ENCODE measurements around the gene TUBD1. TPM values are rescaled to one million over a fixed set of nuclear protein-coding genes. Genes with fewer than 3 reads are reported as not detected.
"Not testable (repeated sequence)": the region's sequence is repeated elsewhere in the genome, so short reads cannot be mapped to it uniquely, and the experiment has no call there.

The TUBD1 gene
- total RNA-seq, 2 experiments from 2014 or later, result 12.3 to 13.8 TPM

DNA sequence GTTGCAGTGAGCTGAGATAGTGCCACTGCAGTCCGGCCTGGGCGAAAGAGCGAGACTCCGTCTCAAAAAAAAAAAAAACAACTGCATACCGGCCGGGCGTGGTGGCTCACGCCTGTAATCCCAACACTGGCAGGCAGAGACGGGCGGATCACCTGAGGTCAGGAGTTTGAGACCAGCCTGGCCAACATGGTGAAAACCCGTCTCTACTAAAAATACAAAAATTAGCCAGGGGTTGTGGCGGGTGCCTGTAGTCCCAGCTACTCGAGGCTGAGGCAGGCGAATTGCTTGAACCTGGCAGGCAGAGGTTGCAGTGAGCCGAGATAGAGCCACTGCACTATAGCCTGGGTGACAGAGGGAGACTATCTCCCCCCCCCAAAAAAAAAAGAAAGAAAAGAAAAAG, 42.4 kb downstream of the TUBD1 start:
- H3K27ac Mint-ChIP-seq; H3K4me3 Mint-ChIP-seq; H3K27me3 Mint-ChIP-seq; H3K36me3 Mint-ChIP-seq (ENCODE audit: low read depth); POLR2A ChIA-PET; H3K9me3 Mint-ChIP-seq; DNase-seq: not testable (repeated sequence)
- CTCF ChIA-PET, result interaction anchor here (0.6 to 1.2 kb wide), 2 partner anchors 9 to 53 kb away, joined by 3 read pairs; no protein-coding TSS in a partner anchor
- peaks cover 70% of the 10 kb centered on the region for H3K4me1 Mint-ChIP-seq

DNA sequence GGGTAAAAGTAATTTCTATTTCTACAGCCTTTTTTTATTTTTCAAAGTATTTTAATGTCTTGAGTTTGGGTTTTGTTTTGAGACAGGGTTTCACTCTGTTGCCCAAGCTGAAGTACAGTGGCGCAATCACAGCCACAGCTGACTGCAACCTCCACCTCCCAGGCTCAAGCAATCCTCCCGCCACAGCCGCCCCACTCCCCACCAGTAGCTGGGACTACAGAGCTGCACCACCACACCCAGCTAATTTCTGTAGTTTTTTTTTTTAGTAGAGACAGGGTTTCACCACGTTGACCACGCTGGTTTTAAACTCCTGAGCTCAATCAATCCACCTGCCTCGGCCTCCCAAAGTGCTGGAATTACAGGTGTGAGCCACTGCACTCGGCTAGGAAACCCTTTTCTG, 44.0 kb downstream of the TUBD1 start:
- CTCF ChIA-PET, result interaction anchor here (0.6 to 1.4 kb wide), 10 partner anchors 10 to 716 kb away, joined by 3 to 6 read pairs (median 3); no protein-coding TSS in a partner anchor
- Mint-ChIP-seq H3K4me1 (peaks cover 73% of the 10 kb centered on the region), H3K4me3 (peak overlapping the region; percentile 4), H3K27me3 (no peaks in the 10 kb centered on the region), H3K9me3 (peaks cover 3% of the 10 kb centered on the region), H3K27ac (peak overlapping the region; percentile 85), H3K36me3 (ENCODE audit: low read depth) (peaks cover 8% of the 10 kb centered on the region)
- POLR2A ChIA-PET, result interaction anchor here (1.3 kb wide), 1 partner anchor 19 kb away, joined by 5 read pairs; no protein-coding TSS in a partner anchor
- peak; percentile 60 for DNase-seq

DNA sequence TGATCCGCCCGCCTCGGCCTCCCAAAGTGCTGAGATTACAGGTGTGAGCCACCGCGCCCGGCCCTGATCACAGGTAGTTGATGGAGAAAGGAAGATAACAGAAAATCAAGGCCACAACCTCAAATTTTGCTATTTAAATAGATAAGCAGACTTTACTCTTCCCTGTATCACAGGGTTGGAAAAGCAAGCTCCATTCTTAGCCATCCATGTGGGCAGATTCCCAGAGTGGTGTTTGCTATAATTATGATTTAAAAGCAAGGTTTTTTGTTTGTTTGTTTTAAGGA, 44.4 kb downstream of the TUBD1 start:
- Mint-ChIP-seq H3K27me3 (no peaks in the 10 kb centered on the region), H3K9me3 (peaks cover 3% of the 10 kb centered on the region), H3K36me3 (ENCODE audit: low read depth) (peaks cover 12% of the 10 kb centered on the region), H3K4me1 (peaks cover 74% of the 10 kb centered on the region), H3K27ac (peak overlapping the region; percentile 85), H3K4me3 (no peak overlapping the region)
- POLR2A ChIA-PET, result interaction anchor here (1.3 kb wide), 1 partner anchor 19 kb away, joined by 5 read pairs; no protein-coding TSS in a partner anchor
- CTCF ChIA-PET, result interaction anchor here (0.6 to 1.4 kb wide), 10 partner anchors 10 to 716 kb away, joined by 3 to 6 read pairs (median 3); no protein-coding TSS in a partner anchor
- DNase-seq, result no peak

DNA sequence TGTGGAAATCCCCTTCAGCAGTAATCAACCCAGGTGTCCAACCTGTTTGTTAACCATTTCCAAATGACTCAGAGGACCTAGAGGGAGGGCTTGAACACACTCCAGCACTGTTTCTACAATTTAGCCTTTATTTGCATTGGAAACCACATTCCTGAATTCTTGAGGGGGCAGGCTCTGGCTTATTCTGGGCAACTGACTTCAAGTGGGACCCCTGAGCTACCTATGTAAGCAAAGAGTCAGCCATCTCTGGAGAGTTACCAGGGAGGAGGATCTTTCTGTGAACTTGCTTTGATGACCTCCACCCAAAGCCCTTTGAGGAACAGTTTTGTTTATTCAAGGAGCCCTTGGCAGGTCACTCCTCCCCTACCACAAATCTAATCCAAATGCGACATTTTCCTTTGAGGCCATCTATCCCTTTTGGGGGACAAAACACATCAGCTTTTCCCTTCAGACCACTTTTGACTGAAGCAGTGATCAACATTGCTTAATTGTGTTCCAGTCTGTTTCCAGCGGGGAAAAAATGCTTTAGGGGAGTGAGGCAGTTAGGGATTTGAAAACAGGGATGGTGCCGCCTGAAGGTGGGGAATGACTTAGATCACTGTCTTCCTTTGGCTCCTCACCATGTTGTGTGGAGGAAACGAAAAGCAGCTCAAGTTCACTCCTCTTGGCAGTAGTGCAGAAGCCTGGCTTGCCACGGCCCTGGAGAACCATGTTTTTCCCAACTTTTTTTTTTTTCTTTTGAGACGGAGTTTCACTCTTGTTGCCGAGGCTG, 46.2 kb downstream of the TUBD1 start:
- peak overlapping the region; percentile 85 for H3K27ac Mint-ChIP-seq
- DNase-seq, result peak; percentile 31
- CTCF ChIA-PET, result interaction anchor here (0.6 to 1.6 kb wide), 6 partner anchors 8 to 430 kb away, joined by 3 to 6 read pairs (median 4); no protein-coding TSS in a partner anchor

DNA sequence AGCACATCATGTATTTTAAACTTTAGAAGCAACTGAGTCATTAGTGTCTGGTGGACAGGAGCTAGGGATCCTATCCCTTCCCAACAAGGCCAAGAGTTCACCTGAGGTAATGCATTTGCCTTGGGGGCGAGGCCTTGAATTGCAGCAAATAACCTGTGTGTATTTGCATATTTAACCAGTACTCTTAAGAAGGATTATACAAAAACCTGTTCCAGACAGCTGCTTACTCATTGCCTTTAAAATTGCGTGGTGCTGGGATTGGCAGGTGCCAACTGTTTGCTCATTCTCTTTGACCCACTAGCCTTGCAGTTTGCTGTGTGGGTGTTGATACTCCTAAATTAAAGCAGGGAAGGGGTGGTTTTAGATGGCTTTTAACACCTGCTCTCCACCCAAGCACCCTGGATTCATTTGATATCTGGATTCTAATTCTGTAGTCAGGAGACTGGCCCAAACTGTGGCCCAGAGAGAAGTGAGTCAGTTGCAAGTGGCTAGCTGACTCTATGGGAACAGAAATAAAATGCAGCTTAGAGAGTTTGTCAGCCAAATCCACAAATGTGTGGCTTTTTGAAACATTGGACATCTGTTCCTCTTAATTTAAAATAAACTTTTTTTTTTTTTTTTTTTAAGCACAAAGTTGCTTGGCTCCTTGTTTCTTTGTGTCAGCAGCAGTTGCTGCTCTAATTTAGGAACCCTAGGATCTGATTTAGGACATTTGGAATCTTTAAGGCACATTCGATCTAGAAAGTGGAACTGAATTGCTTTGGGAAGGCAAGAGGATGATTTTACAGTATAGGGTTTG, 46.9 kb downstream of the TUBD1 start:
- Mint-ChIP-seq H3K4me3 (no peak overlapping the region), H3K4me1 (peaks cover 74% of the 10 kb centered on the region), H3K27ac (peak overlapping the region; percentile 85), H3K27me3 (no peaks in the 10 kb centered on the region), H3K36me3 (ENCODE audit: low read depth) (peaks cover 35% of the 10 kb centered on the region), H3K9me3 (no peaks in the 10 kb centered on the region)
- ChIA-PET CTCF (interaction anchor here (0.6 to 1.2 kb wide), 5 partner anchors 13 to 1567 kb away, joined by 3 to 6 read pairs (median 3); no protein-coding TSS in a partner anchor), POLR2A (interaction anchor here (0.5 to 0.7 kb wide), 3 partner anchors 19 to 227 kb away, joined by 3 to 5 read pairs (median 5); no protein-coding TSS in a partner anchor)
- peak; percentile 22 for DNase-seq

More for the DNA sequence above, 46.2 kb downstream of the TUBD1 start:
- no peaks in the 10 kb centered on the region for H3K27me3 Mint-ChIP-seq
- H3K4me3 Mint-ChIP-seq, result no peak overlapping the region
- POLR2A ChIA-PET, result interaction anchor here (0.5 to 0.8 kb wide), 5 partner anchors 9 to 159 kb away, joined by 3 to 7 read pairs (median 3); no protein-coding TSS in a partner anchor
- H3K4me1 Mint-ChIP-seq, result peaks cover 72% of the 10 kb centered on the region
- H3K9me3 Mint-ChIP-seq, result no peaks in the 10 kb centered on the region
- H3K36me3 Mint-ChIP-seq (ENCODE audit: low read depth), result peaks cover 27% of the 10 kb centered on the region

DNA sequence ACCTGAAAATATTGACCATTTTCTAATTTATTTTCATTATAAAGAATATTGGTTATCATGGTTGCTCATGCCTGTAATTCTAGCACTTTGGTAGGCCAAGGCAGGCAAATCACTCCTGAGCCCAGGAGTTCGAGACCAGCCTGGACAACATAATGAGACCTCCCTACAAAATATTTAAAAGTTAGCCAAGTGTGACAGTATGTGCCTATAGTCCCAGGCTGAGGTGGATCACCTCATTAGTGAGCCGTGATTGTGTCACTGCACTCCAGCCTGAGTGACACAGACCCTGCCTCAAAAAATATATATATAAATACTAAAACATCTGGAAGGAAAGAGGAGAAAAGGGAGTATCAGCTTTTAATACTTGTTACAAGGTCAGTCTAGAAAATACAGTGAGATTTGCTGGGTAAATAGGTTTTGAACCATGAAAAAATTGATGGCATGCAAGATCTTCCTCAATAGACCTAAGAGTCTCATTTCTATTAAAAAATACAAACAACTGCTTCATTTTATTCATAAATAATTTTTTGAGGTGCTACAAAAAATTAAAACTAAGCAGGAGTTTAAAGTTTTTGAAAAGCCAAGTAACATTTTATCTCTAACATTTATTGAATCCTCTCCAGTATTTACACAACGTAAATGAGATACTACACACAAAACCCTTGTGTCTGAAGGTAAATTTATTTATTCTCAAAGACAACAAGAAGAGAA, 47.7 kb downstream of the TUBD1 start:
- Mint-ChIP-seq H3K27ac (peak overlapping the region; percentile 85), H3K4me3 (no peak overlapping the region), H3K36me3 (ENCODE audit: low read depth) (peaks cover 42% of the 10 kb centered on the region), H3K27me3 (no peaks in the 10 kb centered on the region), H3K9me3 (no peaks in the 10 kb centered on the region), H3K4me1 (peaks cover 77% of the 10 kb centered on the region)
- DNase-seq, result no peak
- POLR2A ChIA-PET, result interaction anchor here (0.7 kb wide), 1 partner anchor 226 kb away, joined by 5 read pairs; no protein-coding TSS in a partner anchor
- CTCF ChIA-PET, result no interaction called here

DNA sequence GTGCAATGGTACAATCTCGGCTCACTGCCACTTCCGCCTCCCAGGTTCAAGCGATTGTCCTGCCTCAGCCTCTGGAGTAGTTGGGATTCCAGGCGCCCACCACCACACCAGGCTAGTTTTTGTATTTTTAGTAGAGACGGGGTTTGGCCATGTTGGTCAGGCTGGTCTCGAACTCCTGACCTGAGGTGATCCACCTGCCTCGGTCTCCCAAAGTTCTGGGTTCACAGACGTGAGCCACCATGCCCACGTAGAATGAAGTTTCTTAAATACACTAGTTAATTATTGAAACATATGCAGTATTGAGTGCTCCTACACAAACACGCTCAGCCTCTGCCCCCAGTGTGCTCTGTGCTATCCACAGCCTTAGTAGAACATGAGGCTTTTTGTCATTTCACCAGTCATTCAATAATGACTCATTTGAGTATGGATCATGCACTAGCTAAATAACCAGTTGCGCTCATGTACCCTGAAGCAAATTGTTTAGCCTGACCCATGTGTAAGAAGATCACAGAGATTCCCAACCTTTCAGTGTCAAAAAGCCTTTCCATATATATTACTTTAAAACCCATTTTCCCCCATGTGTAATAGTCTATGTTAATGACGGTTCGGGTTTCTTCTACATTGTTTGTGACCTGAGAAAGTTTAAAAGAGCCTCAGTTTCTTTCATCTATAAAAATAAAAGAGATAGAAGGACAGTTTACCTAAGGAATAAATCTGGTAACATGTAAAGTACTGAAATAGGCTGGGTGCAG, 49.7 kb downstream of the TUBD1 start:
- ChIA-PET CTCF (interaction anchor here (0.6 to 1.9 kb wide), 5 partner anchors 57 to 1160 kb away, joined by 3 to 6 read pairs (median 4); no protein-coding TSS in a partner anchor), POLR2A (interaction anchor here (0.6 to 7.8 kb wide), 9 partner anchors 10 to 205 kb away, joined by 3 to 120 read pairs (median 5); no protein-coding TSS in a partner anchor)
- peaks cover 60% of the 10 kb centered on the region for H3K4me1 Mint-ChIP-seq
- H3K9me3 Mint-ChIP-seq, result no peaks in the 10 kb centered on the region
- peak overlapping the region; percentile 93 for H3K4me3 Mint-ChIP-seq
- no peak for DNase-seq
- H3K27ac Mint-ChIP-seq, result peak overlapping the region; percentile 98
- H3K36me3 Mint-ChIP-seq (ENCODE audit: low read depth), result peaks cover 62% of the 10 kb centered on the region
- H3K27me3 Mint-ChIP-seq, result no peaks in the 10 kb centered on the region

DNA sequence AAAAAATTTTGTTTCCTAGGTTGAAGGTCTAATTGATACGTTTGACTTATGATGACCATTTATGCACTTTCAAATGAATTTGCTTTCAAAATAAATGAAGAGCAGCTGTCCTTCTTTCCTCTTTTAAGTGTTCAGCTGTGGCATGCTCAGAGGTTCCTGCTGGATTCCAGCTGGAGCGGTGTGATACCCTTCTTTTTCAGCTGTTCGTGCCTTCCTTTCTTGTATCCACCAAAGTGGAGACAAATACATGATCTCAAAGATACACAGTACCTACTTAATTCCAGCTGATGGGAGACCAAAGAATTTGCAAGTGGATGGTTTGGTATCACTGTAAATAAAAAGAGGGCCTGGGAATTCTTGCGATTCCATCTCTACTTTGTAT, 50.9 kb downstream of the TUBD1 start:
- POLR2A ChIA-PET, result interaction anchor here (4.4 to 7.8 kb wide), 2 partner anchors 56 to 88 kb away, joined by 52 to 120 read pairs; no protein-coding TSS in a partner anchor
- DNase-seq, result not testable (repeated sequence)

DNA sequence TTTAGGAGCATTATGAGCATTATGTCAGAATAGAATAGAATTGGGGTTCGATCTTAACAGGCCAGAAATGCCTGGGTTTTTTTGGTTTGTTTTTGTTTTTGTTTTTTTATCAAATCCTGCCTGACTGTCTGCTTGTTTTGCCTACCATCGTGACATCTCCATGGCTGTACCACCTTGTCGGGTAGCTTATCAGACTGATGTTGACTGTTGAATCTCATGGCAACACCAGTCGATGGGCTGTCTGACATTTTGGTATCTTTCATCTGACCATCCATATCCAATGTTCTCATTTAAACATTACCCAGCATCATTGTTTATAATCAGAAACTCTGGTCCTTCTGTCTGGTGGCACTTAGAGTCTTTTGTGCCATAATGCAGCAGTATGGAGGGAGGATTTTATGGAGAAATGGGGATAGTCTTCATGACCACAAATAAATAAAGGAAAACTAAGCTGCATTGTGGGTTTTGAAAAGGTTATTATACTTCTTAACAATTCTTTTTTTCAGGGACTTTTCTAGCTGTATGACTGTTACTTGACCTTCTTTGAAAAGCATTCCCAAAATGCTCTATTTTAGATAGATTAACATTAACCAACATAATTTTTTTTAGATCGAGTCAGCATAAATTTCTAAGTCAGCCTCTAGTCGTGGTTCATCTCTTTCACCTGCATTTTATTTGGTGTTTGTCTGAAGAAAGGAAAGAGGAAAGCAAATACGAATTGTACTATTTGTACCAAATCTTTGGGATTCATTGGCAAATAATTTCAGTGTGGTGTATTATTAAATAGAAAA, 51.5 kb downstream of the TUBD1 start:
- Mint-ChIP-seq H3K4me1 (peaks cover 54% of the 10 kb centered on the region), H3K36me3 (ENCODE audit: low read depth) (peaks cover 60% of the 10 kb centered on the region), H3K27ac (peak overlapping the region; percentile 98), H3K4me3 (peak overlapping the region; percentile 93)
- not testable (repeated sequence) for H3K27me3 Mint-ChIP-seq, H3K9me3 Mint-ChIP-seq
- POLR2A ChIA-PET, result interaction anchor here (1.3 to 7.8 kb wide), 4 partner anchors 10 to 88 kb away, joined by 4 to 120 read pairs (median 32); no protein-coding TSS in a partner anchor
- CTCF ChIA-PET, result interaction anchor here (0.6 to 1.9 kb wide), 3 partner anchors 10 to 97 kb away, joined by 3 to 6 read pairs (median 3); no protein-coding TSS in a partner anchor
- peak; percentile 47 for DNase-seq

More for the DNA sequence above, 50.9 kb downstream of the TUBD1 start:
- H3K27ac Mint-ChIP-seq, result peak overlapping the region; percentile 98
- H3K36me3 Mint-ChIP-seq (ENCODE audit: low read depth), result peaks cover 60% of the 10 kb centered on the region
- H3K9me3 Mint-ChIP-seq, H3K27me3 Mint-ChIP-seq: not testable (repeated sequence)
- peak overlapping the region; percentile 93 for H3K4me3 Mint-ChIP-seq
- H3K4me1 Mint-ChIP-seq, result peaks cover 56% of the 10 kb centered on the region
- CTCF ChIA-PET, result interaction anchor here (1.2 to 1.9 kb wide), 2 partner anchors 11 to 88 kb away, joined by 3 to 6 read pairs; no protein-coding TSS in a partner anchor

DNA sequence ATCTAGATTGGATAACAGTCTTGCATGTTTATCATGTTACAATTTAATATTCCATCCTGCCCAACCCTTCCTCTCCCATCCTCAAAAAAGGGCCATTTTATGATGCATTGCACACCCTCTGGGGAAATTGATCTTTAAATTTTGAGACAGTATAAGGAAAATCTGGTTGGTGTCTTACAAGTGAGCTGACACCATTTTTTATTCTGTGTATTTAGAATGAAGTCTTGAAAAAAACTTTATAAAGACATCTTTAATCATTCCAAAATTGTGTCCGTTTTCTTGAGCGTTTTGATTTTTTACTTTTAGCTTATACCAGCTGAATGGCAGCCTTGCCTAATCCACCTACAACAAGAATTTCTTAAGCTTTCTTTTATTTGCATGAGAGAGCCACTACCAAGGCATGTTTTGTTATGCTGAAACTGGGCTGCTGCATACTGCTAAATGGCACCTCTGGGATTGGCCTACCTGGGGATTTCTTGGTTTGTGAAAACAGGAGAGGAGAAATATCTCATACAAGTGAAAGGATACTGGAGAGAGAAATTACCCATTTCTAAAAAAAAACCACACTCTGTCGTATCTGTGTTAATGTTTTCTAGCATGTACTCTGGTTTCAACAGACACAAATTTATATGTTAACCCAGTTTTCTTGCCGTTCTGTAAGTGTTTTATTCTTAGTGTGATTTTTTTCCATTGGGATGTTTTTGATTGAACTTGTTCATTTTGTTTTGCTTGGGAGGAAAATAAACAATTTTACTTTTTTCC, 52.2 kb downstream of the TUBD1 start:
- ChIA-PET CTCF (interaction anchor here (3.6 kb wide), 1 partner anchor 87 kb away, joined by 24 read pairs; no protein-coding TSS in a partner anchor), POLR2A (interaction anchor here (0.8 to 7.8 kb wide), 6 partner anchors 9 to 87 kb away, joined by 3 to 120 read pairs (median 10); no protein-coding TSS in a partner anchor)
- Mint-ChIP-seq H3K27me3 (no peaks in the 10 kb centered on the region), H3K9me3 (no peaks in the 10 kb centered on the region), H3K4me1 (peaks cover 51% of the 10 kb centered on the region), H3K4me3 (peak overlapping the region; percentile 93), H3K27ac (peak overlapping the region; percentile 98), H3K36me3 (ENCODE audit: low read depth) (peaks cover 60% of the 10 kb centered on the region)
- DNase-seq, result no peak

Measured in activated CD4-positive, alpha-beta T cell treated with anti-CD3 and anti-CD28 coated beads, Interleukin-2, amount 10 ng/mL, durations not matched to agents 7 days and 5 days (primary cell).